HEK293 (cell line): ENCODE data around the gene SERPINB4.
"Not testable (repeated sequence)": the region's sequence is repeated elsewhere in the genome, so short reads cannot be mapped to it uniquely, and the experiment has no call there.

Experiments
- CTCF ChIA-PET: fragments of 350-600 bp; formaldehyde crosslinking; extraction: SDS; loops from one replicate; lab custom pipeline; 2021; ENCODE audit warnings: antibody characterized with exemption; lab: Yijun Ruan, JAX
- POLR2A ChIA-PET: fragments of 300-600 bp; formaldehyde crosslinking; extraction: SDS; loops from one replicate; lab custom pipeline; 2020; ENCODE audit warnings: antibody characterized with exemption, inconsistent platforms; lab: Yijun Ruan, JAX
- H3K27ac ChIP-seq: fragments of 200-500 bp; sonication (Bioruptor generic); 2 replicates; pipeline ENCODE4 v1.5.1; 2014; ENCODE audit warnings: low read depth, low read length, control low read depth, inconsistent platforms; ENCODE audit errors: extremely low read depth
- H3K36me3 ChIP-seq, 2 experiments: fragments of 200-500 bp in 1 of 2; sonication (Bioruptor generic) in 1 of 2; 1 replicate in 1 of 2; 2 replicates in 1 of 2; pipeline ENCODE4 v1.5.1; 2014 to 2017; ENCODE audit warnings: inconsistent platforms in 2 of 2, low read length in 2 of 2; ENCODE audit not compliant: control insufficient read depth in 2 of 2, insufficient read depth in 1 of 2
- H3K4me1 ChIP-seq: fragments of 200-500 bp; sonication (Bioruptor generic); 2 replicates; pipeline ENCODE4 v1.5.1; 2014; ENCODE audit warnings: mild to moderate bottlenecking, low read length, inconsistent platforms; ENCODE audit not compliant: control insufficient read depth, insufficient read depth
- H3K4me3 ChIP-seq: 2 replicates; pipeline ENCODE4 v1.5.1; 2011; ENCODE audit warnings: low read depth, mild to moderate bottlenecking, control low read depth, low read length, moderate library complexity
- H3K9me3 ChIP-seq: fragments of 200-500 bp; sonication (Bioruptor generic); 2 replicates; pipeline ENCODE4 v1.5.1; 2014; ENCODE audit warnings: low read depth, low read length, inconsistent platforms; ENCODE audit not compliant: control insufficient read depth, insufficient read depth
- CTCF ChIP-seq: fragments of 450-650 bp; formaldehyde crosslinking; IDR thresholded peaks from 2 replicates; pipeline ENCODE4 v1.5.1; 2016; ENCODE audit warnings: missing biosample characterization, missing genetic modification characterization
- EGR2 ChIP-seq: fragments of 450-650 bp; formaldehyde crosslinking; IDR thresholded peaks from 2 replicates; pipeline ENCODE4 v1.5.1; 2016; ENCODE audit warnings: low read depth, missing biosample characterization, missing genetic modification characterization
- PRDM4 ChIP-seq: fragments of 450-650 bp; formaldehyde crosslinking; IDR thresholded peaks from 2 replicates; pipeline ENCODE4 v1.5.1; 2017; ENCODE audit warnings: missing biosample characterization, missing genetic modification characterization
- REST ChIP-seq: fragments of 450-650 bp; formaldehyde crosslinking; IDR thresholded peaks from 2 replicates; pipeline ENCODE4 v1.5.1; 2016; ENCODE audit warnings: missing biosample characterization, missing genetic modification characterization
- SALL2 ChIP-seq: fragments of 450-650 bp; formaldehyde crosslinking; IDR thresholded peaks from 2 replicates; pipeline ENCODE4 v1.5.0; 2017; ENCODE audit warnings: missing biosample characterization, mild to moderate bottlenecking, missing genetic modification characterization, borderline replicate concordance
- SETDB1 ChIP-seq: IDR thresholded peaks from one replicate; pipeline ENCODE4 v1.6.1; 2017; ENCODE audit warnings: mild to moderate bottlenecking, low read length, moderate library complexity, mixed read lengths; ENCODE audit not compliant: insufficient read length
- ZBTB6 ChIP-seq: fragments of 450-650 bp; formaldehyde crosslinking; IDR thresholded peaks from 2 replicates; pipeline ENCODE4 v1.5.1; 2017; ENCODE audit warnings: missing biosample characterization, missing genetic modification characterization
- ZBTB7A ChIP-seq: fragments of 450-650 bp; formaldehyde crosslinking; IDR thresholded peaks from 2 replicates; pipeline ENCODE4 v1.5.1; 2016; ENCODE audit warnings: low read depth, missing biosample characterization, missing genetic modification characterization
- ZFP41 ChIP-seq: fragments of 450-650 bp; formaldehyde crosslinking; IDR thresholded peaks from 2 replicates; pipeline ENCODE4 v1.5.1; 2016; ENCODE audit warnings: missing biosample characterization, missing genetic modification characterization, borderline replicate concordance
- ZNF155 ChIP-seq: fragments of 450-650 bp; formaldehyde crosslinking; IDR thresholded peaks from 2 replicates; pipeline ENCODE4 v1.5.1; 2016; ENCODE audit warnings: missing biosample characterization, missing genetic modification characterization
- ZNF354C ChIP-seq: fragments of 450-650 bp; formaldehyde crosslinking; IDR thresholded peaks from 2 replicates; pipeline ENCODE4 v1.5.1; 2016; ENCODE audit warnings: missing biosample characterization, missing genetic modification characterization, low read depth, borderline replicate concordance
- ZNF529 ChIP-seq: fragments of 450-650 bp; formaldehyde crosslinking; IDR thresholded peaks from 2 replicates; pipeline ENCODE4 v1.5.1; 2017; ENCODE audit warnings: missing genetic modification characterization, missing biosample characterization; ENCODE audit not compliant: insufficient replicate concordance
- ZNF629 ChIP-seq: fragments of 450-650 bp; formaldehyde crosslinking; IDR thresholded peaks from 2 replicates; pipeline ENCODE4 v1.5.1; 2017; ENCODE audit warnings: missing biosample characterization, missing genetic modification characterization
- ZNF785 ChIP-seq: fragments of 450-650 bp; formaldehyde crosslinking; IDR thresholded peaks from 2 replicates; pipeline ENCODE4 v1.5.1; 2016; ENCODE audit warnings: missing biosample characterization, missing genetic modification characterization
- TF ChIP-seq, protein P1 (sequence below): fragments of 450-650 bp; formaldehyde crosslinking; IDR thresholded peaks from 2 replicates; pipeline ENCODE4 v1.5.1; 2016; ENCODE audit warnings: missing biosample characterization, missing genetic modification characterization

SERPINB4 gene

DNA sequence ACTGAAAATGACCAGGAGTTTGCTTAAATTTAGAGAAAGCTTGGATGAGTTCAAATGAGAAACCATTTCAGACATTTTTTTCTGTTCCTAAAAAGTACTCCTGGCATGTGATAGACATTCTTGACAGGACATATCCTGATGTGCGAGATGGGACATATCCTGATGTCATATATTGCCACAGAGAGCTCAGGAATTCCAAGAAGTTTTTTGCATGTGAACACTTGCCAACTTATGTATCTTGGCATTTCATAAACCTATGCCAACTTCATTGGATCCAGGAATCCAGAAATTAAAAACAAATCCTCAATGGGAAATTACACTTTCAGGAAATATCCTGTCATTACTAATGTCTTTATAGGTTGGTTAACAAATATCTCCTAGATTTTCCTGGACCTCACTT, 20.5 kb upstream of the SERPINB4 start (continued):
- TF ChIP-seq PRDM4 (tag by site-specific recombination) (no peak), ZNF629 (tag by site-specific recombination) (no peak), EGR2 (tag by site-specific recombination) (no peak), SALL2 (tag by site-specific recombination) (no peak), CTCF (tag by site-specific recombination) (no peak)

- H3K4me3 ChIP-seq, H3K4me1 ChIP-seq, H3K9me3 ChIP-seq, H3K36me3 ChIP-seq, CTCF ChIA-PET, H3K27ac ChIP-seq, POLR2A ChIA-PET: not testable (repeated sequence)
Observed at GRCh38 chr18:63661750-63662149, 17.7 kb upstream of the SERPINB4 start, which contains the start of gene SERPINB3. Gene SERPINB3, minus strand, starts transcription at chr18:63661893. Its CDS starts 677 bp downstream, at chr18:63661216.

- H3K4me1 ChIP-seq, POLR2A ChIA-PET, CTCF ChIA-PET, H3K27ac ChIP-seq, H3K9me3 ChIP-seq, H3K36me3 ChIP-seq, H3K4me3 ChIP-seq: not testable (repeated sequence)
Observed at GRCh38 chr18:63658920-63659319, 14.9 kb upstream of the SERPINB4 start.

DNA sequence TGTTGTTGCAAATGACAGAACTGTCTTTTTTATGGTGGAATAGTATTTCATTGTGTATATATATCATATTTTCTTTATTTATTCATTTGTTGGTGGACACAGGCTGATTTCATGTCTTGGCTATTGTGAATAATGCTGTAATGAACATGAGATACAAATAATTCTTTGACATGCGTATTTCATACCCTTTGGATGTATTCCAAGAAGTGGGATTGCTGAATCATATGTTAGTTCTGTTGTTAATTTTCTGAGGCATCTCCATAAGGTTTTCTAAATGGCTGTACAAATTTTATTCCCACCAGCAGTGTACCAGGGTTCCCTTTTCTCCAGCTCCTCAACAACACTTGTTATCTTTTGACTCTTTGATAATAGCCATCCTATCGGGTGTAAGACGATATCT, 6.2 kb upstream of the SERPINB4 start:
- POLR2A ChIA-PET, H3K4me1 ChIP-seq, H3K36me3 ChIP-seq, CTCF ChIA-PET, H3K27ac ChIP-seq, H3K4me3 ChIP-seq, H3K9me3 ChIP-seq: not testable (repeated sequence)

GRCh38 chr18:63648241-63648640, 4.2 kb upstream of the SERPINB4 start:
- Histone ChIP-seq H3K4me3 (no peak overlapping the region), H3K27ac (no peak overlapping the region), H3K36me3 (no peaks in the 10 kb centered on the region), H3K4me1 (no peaks in the 10 kb centered on the region), H3K9me3 (no peaks in the 10 kb centered on the region)
- ChIA-PET POLR2A (no interaction called here), CTCF (no interaction called here)
- no peak for TF ChIP-seq ZNF354C (tag by site-specific recombination)
- TF ChIP-seq ZFP41, result no peak
- TF ChIP-seq ZNF529 (tag by site-specific recombination), result no peak
- TF ChIP-seq REST (tag by site-specific recombination), result no peak
- no peak for TF ChIP-seq ZBTB7A (tag by site-specific recombination)
- TF ChIP-seq, protein P1, sequence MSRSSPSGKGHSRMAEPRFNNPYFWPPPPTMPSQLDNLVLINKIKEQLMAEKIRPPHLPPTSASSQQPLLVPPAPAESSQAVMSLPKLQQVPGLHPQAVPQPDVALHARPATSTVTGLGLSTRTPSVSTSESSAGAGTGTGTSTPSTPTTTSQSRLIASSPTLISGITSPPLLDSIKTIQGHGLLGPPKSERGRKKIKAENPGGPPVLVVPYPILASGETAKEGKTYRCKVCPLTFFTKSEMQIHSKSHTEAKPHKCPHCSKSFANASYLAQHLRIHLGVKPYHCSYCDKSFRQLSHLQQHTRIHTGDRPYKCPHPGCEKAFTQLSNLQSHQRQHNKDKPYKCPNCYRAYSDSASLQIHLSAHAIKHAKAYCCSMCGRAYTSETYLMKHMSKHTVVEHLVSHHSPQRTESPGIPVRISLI (tag by site-specific recombination), result no peak
- no peak for TF ChIP-seq ZNF155 (tag by site-specific recombination)
- TF ChIP-seq ZNF785 (tag by site-specific recombination), result no peak
- no peak for TF ChIP-seq ZBTB6 (tag by site-specific recombination)
- no peak for TF ChIP-seq SETDB1
